ENCODE measurements around the gene F11R.
"Not testable (repeated sequence)": the region's sequence is repeated elsewhere in the genome, so short reads cannot be mapped to it uniquely, and the experiment has no call there.

The F11R gene

GRCh38 chr1:161012420-161012819, 8.5 kb downstream of the F11R start:
- no peak for DNase-seq (ENCODE audit: low spot score)

- DNase-seq (ENCODE audit: low spot score), result no peak
These were observed 11.2 kb downstream of the F11R start for GRCh38 chr1:161009602-161010211.

- no peak for DNase-seq (ENCODE audit: low spot score)
These were observed 12.0 kb downstream of the F11R start for GRCh38 chr1:161008869-161009510.

- DNase-seq (ENCODE audit: low spot score), result no peak
These were observed 13.6 kb downstream of the F11R start for GRCh38 chr1:161007369-161007768.

GRCh38 chr1:161006563-161006962, 14.4 kb downstream of the F11R start:
- no peak for DNase-seq (ENCODE audit: low spot score)

GRCh38 chr1:161001525-161001924, 19.4 kb downstream of the F11R start:
- no peak for DNase-seq (ENCODE audit: low spot score)

GRCh38 chr1:161000736-161001480, 20.0 kb downstream of the F11R start:
- no peak for DNase-seq (ENCODE audit: low spot score)

GRCh38 chr1:160999376-160999775, 21.6 kb downstream of the F11R start:
- DNase-seq (ENCODE audit: low spot score), result no peak

GRCh38 chr1:160997323-160998038, 23.5 kb downstream of the F11R start:
- peak; percentile 74 for DNase-seq (ENCODE audit: low spot score)

- no peak for DNase-seq (ENCODE audit: low spot score)
These were observed 24.8 kb downstream of the F11R start for GRCh38 chr1:160996178-160996577.

- DNase-seq (ENCODE audit: low spot score), result peak; percentile 36
These were observed 27.3 kb downstream of the F11R start for GRCh38 chr1:160993544-160994193.

- not testable (repeated sequence) for DNase-seq (ENCODE audit: low spot score)
These were observed 28.9 kb downstream of the F11R start for GRCh38 chr1:160992036-160992435.

GRCh38 chr1:160987359-160988050, 33.4 kb downstream of the F11R start:
- no peak for DNase-seq (ENCODE audit: low spot score)

GRCh38 chr1:160985723-160986122, 35.2 kb downstream of the F11R start:
- no peak for DNase-seq (ENCODE audit: low spot score)

- no peak for DNase-seq (ENCODE audit: low spot score)
These were observed 39.2 kb downstream of the F11R start for GRCh38 chr1:160981584-160982411.

- DNase-seq (ENCODE audit: low spot score), result no peak
These were observed 41.7 kb downstream of the F11R start for GRCh38 chr1:160979286-160979685.

- no peak for DNase-seq (ENCODE audit: low spot score)
These were observed 42.4 kb downstream of the F11R start for GRCh38 chr1:160978510-160978927.

- DNase-seq (ENCODE audit: low spot score), result no peak
These were observed 45.9 kb downstream of the F11R start for GRCh38 chr1:160975026-160975425.

- no peak for DNase-seq (ENCODE audit: low spot score)
These were observed 47.5 kb downstream of the F11R start for GRCh38 chr1:160973491-160973890.

- no peak for DNase-seq (ENCODE audit: low spot score)
These were observed 48.0 kb downstream of the F11R start for GRCh38 chr1:160972939-160973338.
